Trophoblast cell (in vitro differentiated cells and primary cell): Measurements from ENCODE around the gene RBL2. TPM values are rescaled to one million over a fixed set of nuclear protein-coding genes. Genes with fewer than 3 reads are reported as not detected.
"Not testable (repeated sequence)": the region's sequence is repeated elsewhere in the genome, so short reads cannot be mapped to it uniquely, and the experiment has no call there.

ENCODE experiments used
- DNase-seq, 2 donors: peaks; one replicate each; pipeline ENCODE4 v3.0.0-alpha.2; 2016
- H2AFZ ChIP-seq: 2 replicates; pipeline ENCODE4 v1.6.1; 2013; ENCODE audit warnings: low read length, moderate library complexity, mild to moderate bottlenecking; ENCODE audit not compliant: insufficient read depth, poor library complexity
- H2AK5ac ChIP-seq: 2 replicates; pipeline ENCODE4 v1.6.1; 2013; ENCODE audit warnings: mild to moderate bottlenecking, low read length
- H2BK120ac ChIP-seq: 2 replicates; pipeline ENCODE4 v1.6.1; 2013; ENCODE audit warnings: low read length, mild to moderate bottlenecking, moderate library complexity; ENCODE audit not compliant: insufficient read depth, poor library complexity
- H2BK12ac ChIP-seq: 2 replicates; pipeline ENCODE4 v1.6.1; 2013; ENCODE audit warnings: mild to moderate bottlenecking, low read length, moderate library complexity
- H2BK5ac ChIP-seq: 2 replicates; pipeline ENCODE4 v1.6.1; 2013; ENCODE audit warnings: low read length, low read depth, moderate library complexity, mild to moderate bottlenecking; ENCODE audit not compliant: poor library complexity
- H3K14ac ChIP-seq: 2 replicates; pipeline ENCODE4 v1.6.1; 2013; ENCODE audit warnings: mild to moderate bottlenecking, low read length
- H3K18ac ChIP-seq: 2 replicates; pipeline ENCODE4 v1.6.1; 2013; ENCODE audit warnings: mild to moderate bottlenecking, low read length
- H3K23ac ChIP-seq: 2 replicates; pipeline ENCODE4 v1.6.1; 2013; ENCODE audit warnings: low read length
- H3K27ac ChIP-seq: 2 replicates; pipeline ENCODE4 v1.5.1; 2013; ENCODE audit warnings: low read depth, mild to moderate bottlenecking, inconsistent platforms, low read length, moderate library complexity
- H3K27me3 ChIP-seq: 2 replicates; pipeline ENCODE4 v1.6.1; 2013; ENCODE audit warnings: inconsistent platforms, mild to moderate bottlenecking, low read length, moderate library complexity; ENCODE audit not compliant: insufficient read depth
- H3K36me3 ChIP-seq, 2 experiments: 1 replicate in 1 of 2; 2 replicates in 1 of 2; pipeline ENCODE4 v1.6.1; 2013; ENCODE audit warnings: low read length in 2 of 2, mild to moderate bottlenecking in 2 of 2, moderate library complexity in 1 of 2; ENCODE audit not compliant: insufficient read depth in 2 of 2, control insufficient read depth in 1 of 2
- H3K4ac ChIP-seq: 2 replicates; pipeline ENCODE4 v1.6.1; 2013; ENCODE audit warnings: low read depth, mild to moderate bottlenecking, low read length, moderate library complexity
- H3K4me1 ChIP-seq, 2 experiments: 1 replicate in 1 of 2; 2 replicates in 1 of 2; pipeline ENCODE4 v1.6.1; 2013; ENCODE audit warnings: low read length in 2 of 2, mild to moderate bottlenecking in 2 of 2, moderate library complexity in 1 of 2; ENCODE audit not compliant: insufficient read depth in 2 of 2, control insufficient read depth in 1 of 2
- H3K4me2 ChIP-seq: 2 replicates; pipeline ENCODE4 v1.6.1; 2013; ENCODE audit warnings: inconsistent platforms, mild to moderate bottlenecking, low read length, moderate library complexity
- H3K4me3 ChIP-seq: 2 replicates; pipeline ENCODE4 v1.5.1; 2013; ENCODE audit warnings: mild to moderate bottlenecking, low read depth, low read length, inconsistent platforms
- H3K79me1 ChIP-seq: one replicate; pipeline ENCODE4 v1.6.1; 2013; ENCODE audit warnings: low read length
- H3K79me2 ChIP-seq: 2 replicates; pipeline ENCODE4 v1.6.1; 2013; ENCODE audit warnings: low read length, mild to moderate bottlenecking; ENCODE audit not compliant: control insufficient read depth, insufficient read depth, poor library complexity
- H3K9ac ChIP-seq: 2 replicates; pipeline ENCODE4 v1.6.1; 2013; ENCODE audit warnings: mild to moderate bottlenecking, low read length
- H3K9me3 ChIP-seq: 2 replicates; pipeline ENCODE4 v1.6.1; 2013; ENCODE audit warnings: low read depth, mild to moderate bottlenecking, control low read depth, inconsistent platforms, low read length; ENCODE audit not compliant: insufficient read depth
- H4K12ac ChIP-seq: 2 replicates; pipeline ENCODE4 v1.6.1; 2013; ENCODE audit warnings: low read depth, mild to moderate bottlenecking, low read length, moderate library complexity
- H4K8ac ChIP-seq: 2 replicates; pipeline ENCODE4 v1.6.1; 2013; ENCODE audit warnings: low read depth, mild to moderate bottlenecking, low read length, moderate library complexity
- H4K91ac ChIP-seq: one replicate; pipeline ENCODE4 v1.6.1; 2013; ENCODE audit warnings: low read depth, mild to moderate bottlenecking, low read length, moderate library complexity
- WGBS: extraction: QIAGEN DNeasy Blood & Tissue Kit; methylation state at CpG from one replicate; pipeline ENCODE4 v1.1.7; 2013; ENCODE audit warnings: missing lambda C conversion rate; ENCODE audit not compliant: insufficient read length, insufficient coverage; ENCODE audit errors: extremely low coverage; 5-methylcytosine and 5-hydroxymethylcytosine counted together
- polyA plus RNA-seq: library from polyadenylated mRNA; stranded (reverse); fragments of 200-250 nt; gene quantifications from 2 replicates; pipeline ENCODE4 v1.2.3, GENCODE V29; 2013

RBL2 gene, protein sequence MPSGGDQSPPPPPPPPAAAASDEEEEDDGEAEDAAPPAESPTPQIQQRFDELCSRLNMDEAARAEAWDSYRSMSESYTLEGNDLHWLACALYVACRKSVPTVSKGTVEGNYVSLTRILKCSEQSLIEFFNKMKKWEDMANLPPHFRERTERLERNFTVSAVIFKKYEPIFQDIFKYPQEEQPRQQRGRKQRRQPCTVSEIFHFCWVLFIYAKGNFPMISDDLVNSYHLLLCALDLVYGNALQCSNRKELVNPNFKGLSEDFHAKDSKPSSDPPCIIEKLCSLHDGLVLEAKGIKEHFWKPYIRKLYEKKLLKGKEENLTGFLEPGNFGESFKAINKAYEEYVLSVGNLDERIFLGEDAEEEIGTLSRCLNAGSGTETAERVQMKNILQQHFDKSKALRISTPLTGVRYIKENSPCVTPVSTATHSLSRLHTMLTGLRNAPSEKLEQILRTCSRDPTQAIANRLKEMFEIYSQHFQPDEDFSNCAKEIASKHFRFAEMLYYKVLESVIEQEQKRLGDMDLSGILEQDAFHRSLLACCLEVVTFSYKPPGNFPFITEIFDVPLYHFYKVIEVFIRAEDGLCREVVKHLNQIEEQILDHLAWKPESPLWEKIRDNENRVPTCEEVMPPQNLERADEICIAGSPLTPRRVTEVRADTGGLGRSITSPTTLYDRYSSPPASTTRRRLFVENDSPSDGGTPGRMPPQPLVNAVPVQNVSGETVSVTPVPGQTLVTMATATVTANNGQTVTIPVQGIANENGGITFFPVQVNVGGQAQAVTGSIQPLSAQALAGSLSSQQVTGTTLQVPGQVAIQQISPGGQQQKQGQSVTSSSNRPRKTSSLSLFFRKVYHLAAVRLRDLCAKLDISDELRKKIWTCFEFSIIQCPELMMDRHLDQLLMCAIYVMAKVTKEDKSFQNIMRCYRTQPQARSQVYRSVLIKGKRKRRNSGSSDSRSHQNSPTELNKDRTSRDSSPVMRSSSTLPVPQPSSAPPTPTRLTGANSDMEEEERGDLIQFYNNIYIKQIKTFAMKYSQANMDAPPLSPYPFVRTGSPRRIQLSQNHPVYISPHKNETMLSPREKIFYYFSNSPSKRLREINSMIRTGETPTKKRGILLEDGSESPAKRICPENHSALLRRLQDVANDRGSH
- 18.2 and 18.5 TPM in 2 replicates for polyA plus RNA-seq

DNA sequence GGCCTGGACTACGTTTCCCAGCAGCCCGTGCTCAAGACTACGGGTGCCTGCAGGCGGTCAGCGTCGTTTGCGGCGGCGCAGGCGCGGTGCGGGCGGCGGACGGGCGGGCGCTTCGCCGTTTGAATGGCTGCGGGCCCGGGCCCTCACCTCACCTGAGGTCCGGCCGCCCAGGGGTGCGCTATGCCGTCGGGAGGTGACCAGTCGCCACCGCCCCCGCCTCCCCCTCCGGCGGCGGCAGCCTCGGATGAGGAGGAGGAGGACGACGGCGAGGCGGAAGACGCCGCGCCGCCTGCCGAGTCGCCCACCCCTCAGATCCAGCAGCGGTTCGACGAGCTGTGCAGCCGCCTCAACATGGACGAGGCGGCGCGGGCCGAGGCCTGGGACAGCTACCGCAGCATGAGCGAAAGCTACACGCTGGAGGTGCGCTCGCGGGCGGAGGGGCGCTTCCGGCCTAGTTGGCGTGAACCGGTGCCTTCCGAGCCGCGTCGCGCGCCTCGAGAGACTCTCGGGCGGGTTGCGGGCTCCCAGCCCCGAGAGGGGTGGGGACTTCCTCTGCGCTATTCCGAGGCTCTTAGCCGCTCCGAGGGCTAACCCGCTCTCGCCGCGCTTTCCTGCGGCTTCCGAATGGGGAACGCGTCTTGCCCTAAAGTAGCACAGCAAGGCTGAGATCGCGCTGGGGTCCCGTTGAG lies at the start of gene RBL2:
RBL2 (plus strand) TSS at position 95 of the 689 bp plus-strand sequence; CDS start at position 181, 86 bp downstream.
- peak within 1 kb of the TSS; percentile 99 for H3K4me3 ChIP-seq
- no peaks in the 10 kb centered on the region for H3K27me3 ChIP-seq
- no CpG with 5 or more reads among the region's 89 CpGs for whole genome bisulfite sequencing
- H3K36me3 ChIP-seq = no peaks in the 10 kb centered on the region
- peak within 1 kb of the TSS; percentile 96 for H4K91ac ChIP-seq
- H2AK5ac ChIP-seq = peak within 1 kb of the TSS; percentile 42
- H3K4me2 ChIP-seq = peak within 1 kb of the TSS; percentile 87
- peak within 1 kb of the TSS; percentile 87 for H3K4ac ChIP-seq
- H2AFZ ChIP-seq = peak within 1 kb of the TSS; percentile 98
- H3K18ac ChIP-seq = peak within 1 kb of the TSS; percentile 95
- peaks cover 9% of the 10 kb centered on the region for H3K79me2 ChIP-seq
- H2BK120ac ChIP-seq = peak within 1 kb of the TSS; percentile 96
- peak within 1 kb of the TSS; percentile 15 for H2BK12ac ChIP-seq
- DNase-seq = peak; percentile 81 to 87
- peak within 1 kb of the TSS; percentile 94 for H2BK5ac ChIP-seq
- H4K8ac ChIP-seq = peak within 1 kb of the TSS; percentile 96
- H3K79me1 ChIP-seq = peaks cover 28% of the 10 kb centered on the region
- peaks cover 0 to 4% of the 10 kb centered on the region in 2 experiments for H3K4me1 ChIP-seq
- H3K9me3 ChIP-seq = no peaks in the 10 kb centered on the region
- H3K27ac ChIP-seq = peak within 1 kb of the TSS; percentile 98
- H3K14ac ChIP-seq = peak within 1 kb of the TSS; percentile 95
- H4K12ac ChIP-seq = peak within 1 kb of the TSS; percentile 93
- no peak within 1 kb of the TSS for H3K23ac ChIP-seq
- peak within 1 kb of the TSS; percentile 97 for H3K9ac ChIP-seq

DNA sequence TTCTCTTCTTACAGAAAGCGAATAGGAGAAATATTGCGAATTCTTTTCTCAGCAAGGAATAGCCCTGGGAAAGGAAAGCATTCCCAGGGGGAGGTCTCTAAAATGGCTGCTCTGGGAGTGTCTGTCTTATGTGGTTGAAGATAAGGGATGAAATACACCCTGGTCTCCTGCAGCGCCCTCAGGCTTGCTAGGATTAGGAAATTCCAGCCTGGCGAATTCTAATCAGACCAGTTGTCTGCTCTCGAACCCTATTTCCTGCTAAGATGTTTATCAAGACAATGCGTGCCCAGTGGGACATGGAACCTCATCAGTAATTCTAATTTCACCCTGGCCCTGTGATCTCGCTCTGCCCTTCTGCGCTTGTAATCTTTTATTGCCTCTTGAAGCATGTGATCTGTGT lies 49.7 kb upstream of the RBL2 start:
- not testable (repeated sequence) for H2AK5ac ChIP-seq, H3K23ac ChIP-seq, H3K4me1 ChIP-seq, H3K18ac ChIP-seq, H3K9me3 ChIP-seq, H4K12ac ChIP-seq, H3K79me1 ChIP-seq, H3K4me3 ChIP-seq, H3K27ac ChIP-seq, H3K36me3 ChIP-seq, H3K14ac ChIP-seq, H3K9ac ChIP-seq, H2BK5ac ChIP-seq, H3K4me2 ChIP-seq, H3K27me3 ChIP-seq, H3K4ac ChIP-seq, H2BK120ac ChIP-seq, H2AFZ ChIP-seq, DNase-seq, H4K8ac ChIP-seq, H3K79me2 ChIP-seq, H4K91ac ChIP-seq, H2BK12ac ChIP-seq
- no CpG with 5 or more reads among the region's 8 CpGs for WGBS

DNA sequence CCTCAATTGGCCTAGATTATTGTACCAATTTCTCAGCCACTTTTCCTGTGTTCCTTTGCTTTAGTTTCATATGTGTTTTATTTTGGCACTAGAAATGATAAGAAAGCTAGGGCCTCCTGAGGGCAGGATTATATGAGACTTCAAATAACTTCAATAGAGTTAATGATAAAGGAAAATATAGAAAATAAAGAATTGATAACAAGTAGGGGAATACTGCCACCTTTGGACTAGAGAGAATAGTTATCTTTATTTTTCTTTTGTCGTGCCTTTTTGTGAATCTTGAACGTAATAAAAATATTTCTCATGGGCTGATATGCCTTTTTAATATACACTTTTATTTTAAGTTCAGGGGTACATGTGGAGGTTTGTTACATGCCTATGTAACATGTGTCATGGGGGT lies 29.3 kb upstream of the RBL2 start:
- no CpG with 5 or more reads among the region's 2 CpGs for WGBS
- no peaks in the 10 kb centered on the region for H3K4me1 ChIP-seq
- H3K14ac ChIP-seq = no peak overlapping the region
- no peaks in the 10 kb centered on the region for H3K79me2 ChIP-seq
- no peak overlapping the region for H3K9ac ChIP-seq
- no peak for DNase-seq
- no peaks in the 10 kb centered on the region for H3K79me1 ChIP-seq
- no peaks in the 10 kb centered on the region for H3K9me3 ChIP-seq
- H3K4ac ChIP-seq = no peak overlapping the region
- no peaks in the 10 kb centered on the region for H3K36me3 ChIP-seq
- H3K18ac ChIP-seq = no peak overlapping the region
- H4K91ac ChIP-seq = no peak overlapping the region
- H2BK12ac ChIP-seq = no peak overlapping the region
- H3K27me3 ChIP-seq = no peaks in the 10 kb centered on the region
- H4K8ac ChIP-seq = no peak overlapping the region
- no peak overlapping the region for H3K4me2 ChIP-seq
- H3K27ac ChIP-seq = no peak overlapping the region
- no peak overlapping the region for H2BK120ac ChIP-seq
- H3K4me3 ChIP-seq = no peak overlapping the region
- H3K23ac ChIP-seq = no peak overlapping the region
- H2BK5ac ChIP-seq = no peak overlapping the region
- H2AK5ac ChIP-seq = no peak overlapping the region
- H4K12ac ChIP-seq = no peak overlapping the region
- H2AFZ ChIP-seq = no peak overlapping the region

DNA sequence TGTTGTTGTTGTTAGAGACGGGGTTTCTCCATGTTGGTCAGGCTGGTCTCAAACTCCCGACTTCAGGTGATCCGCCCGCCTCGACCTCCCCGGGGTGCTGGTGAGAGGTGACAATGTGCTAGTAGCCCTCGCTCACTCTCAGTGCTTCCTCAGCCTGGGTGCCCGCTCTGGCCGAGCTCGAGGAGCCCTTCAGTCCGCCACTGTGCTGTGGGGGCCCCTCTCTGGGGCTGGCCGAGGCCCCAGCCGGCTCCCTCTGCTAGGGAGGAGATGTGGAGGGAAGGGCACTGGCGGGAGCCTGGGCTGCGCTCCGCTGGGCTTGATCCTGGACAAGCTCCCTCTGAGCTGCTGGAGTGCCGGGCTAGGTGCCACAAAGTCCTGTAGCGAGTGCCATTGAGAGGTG lies 21.7 kb upstream of the RBL2 start:
- no peaks in the 10 kb centered on the region for H3K27me3 ChIP-seq
- H2BK12ac ChIP-seq = no peak overlapping the region
- no peak overlapping the region for H4K8ac ChIP-seq
- H2BK5ac ChIP-seq = no peak overlapping the region
- peaks cover 2 to 5% of the 10 kb centered on the region in 2 experiments for H3K4me1 ChIP-seq
- H2BK120ac ChIP-seq = no peak overlapping the region
- WGBS = no CpG with 5 or more reads among the region's 18 CpGs
- H4K91ac ChIP-seq = no peak overlapping the region
- H3K14ac ChIP-seq = no peak overlapping the region
- H3K36me3 ChIP-seq = peaks cover 0 to 2% of the 10 kb centered on the region in 2 experiments
- H3K27ac ChIP-seq = no peak overlapping the region
- H2AFZ ChIP-seq = no peak overlapping the region
- H3K9me3 ChIP-seq = no peaks in the 10 kb centered on the region
- no peak overlapping the region for H3K9ac ChIP-seq
- no peak overlapping the region for H3K4me3 ChIP-seq
- no peak overlapping the region for H3K18ac ChIP-seq
- H2AK5ac ChIP-seq = no peak overlapping the region
- H3K23ac ChIP-seq = no peak overlapping the region
- H4K12ac ChIP-seq = no peak overlapping the region
- no peak overlapping the region for H3K4ac ChIP-seq
- H3K4me2 ChIP-seq = no peak overlapping the region
- DNase-seq = no peak
- no peaks in the 10 kb centered on the region for H3K79me1 ChIP-seq
- no peaks in the 10 kb centered on the region for H3K79me2 ChIP-seq
